ENCODE data around the gene HNRNPM.

HNRNPM gene

DNA sequence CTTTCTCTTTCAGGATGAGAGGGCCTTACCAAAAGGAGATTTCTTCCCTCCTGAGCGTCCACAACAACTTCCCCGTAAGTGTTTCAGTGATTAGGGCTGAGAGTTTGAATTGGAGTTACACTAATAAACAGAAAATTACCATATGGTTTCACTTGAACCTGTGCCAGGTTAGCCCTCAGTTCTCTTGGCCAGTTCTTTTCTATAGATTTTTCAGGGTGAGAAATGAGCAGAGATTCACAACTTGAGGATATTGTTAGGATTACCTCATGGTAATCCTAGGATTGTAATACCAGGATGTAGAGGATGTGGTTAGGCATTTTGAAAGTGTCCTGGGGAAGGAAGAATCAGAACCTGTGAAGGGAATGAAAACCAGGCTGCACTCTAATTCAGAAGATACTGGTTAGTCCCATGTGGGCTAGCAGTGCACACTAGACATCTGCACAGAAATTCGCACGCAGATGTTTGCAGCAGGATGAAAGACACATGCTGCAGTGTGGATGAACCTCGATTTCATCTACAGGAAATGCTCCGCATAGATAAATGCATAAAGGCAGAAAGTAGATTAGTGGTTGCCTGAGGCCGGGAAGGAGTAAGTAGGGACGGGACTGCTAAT is 24.1 kb downstream of the HNRNPM start:
- TF ChIP-seq, protein P1, sequence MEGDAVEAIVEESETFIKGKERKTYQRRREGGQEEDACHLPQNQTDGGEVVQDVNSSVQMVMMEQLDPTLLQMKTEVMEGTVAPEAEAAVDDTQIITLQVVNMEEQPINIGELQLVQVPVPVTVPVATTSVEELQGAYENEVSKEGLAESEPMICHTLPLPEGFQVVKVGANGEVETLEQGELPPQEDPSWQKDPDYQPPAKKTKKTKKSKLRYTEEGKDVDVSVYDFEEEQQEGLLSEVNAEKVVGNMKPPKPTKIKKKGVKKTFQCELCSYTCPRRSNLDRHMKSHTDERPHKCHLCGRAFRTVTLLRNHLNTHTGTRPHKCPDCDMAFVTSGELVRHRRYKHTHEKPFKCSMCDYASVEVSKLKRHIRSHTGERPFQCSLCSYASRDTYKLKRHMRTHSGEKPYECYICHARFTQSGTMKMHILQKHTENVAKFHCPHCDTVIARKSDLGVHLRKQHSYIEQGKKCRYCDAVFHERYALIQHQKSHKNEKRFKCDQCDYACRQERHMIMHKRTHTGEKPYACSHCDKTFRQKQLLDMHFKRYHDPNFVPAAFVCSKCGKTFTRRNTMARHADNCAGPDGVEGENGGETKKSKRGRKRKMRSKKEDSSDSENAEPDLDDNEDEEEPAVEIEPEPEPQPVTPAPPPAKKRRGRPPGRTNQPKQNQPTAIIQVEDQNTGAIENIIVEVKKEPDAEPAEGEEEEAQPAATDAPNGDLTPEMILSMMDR (IDR thresholded peaks at IDR 0.05; ENCODE audit: low read depth, low read length, missing control alignments) = no peak

DNA sequence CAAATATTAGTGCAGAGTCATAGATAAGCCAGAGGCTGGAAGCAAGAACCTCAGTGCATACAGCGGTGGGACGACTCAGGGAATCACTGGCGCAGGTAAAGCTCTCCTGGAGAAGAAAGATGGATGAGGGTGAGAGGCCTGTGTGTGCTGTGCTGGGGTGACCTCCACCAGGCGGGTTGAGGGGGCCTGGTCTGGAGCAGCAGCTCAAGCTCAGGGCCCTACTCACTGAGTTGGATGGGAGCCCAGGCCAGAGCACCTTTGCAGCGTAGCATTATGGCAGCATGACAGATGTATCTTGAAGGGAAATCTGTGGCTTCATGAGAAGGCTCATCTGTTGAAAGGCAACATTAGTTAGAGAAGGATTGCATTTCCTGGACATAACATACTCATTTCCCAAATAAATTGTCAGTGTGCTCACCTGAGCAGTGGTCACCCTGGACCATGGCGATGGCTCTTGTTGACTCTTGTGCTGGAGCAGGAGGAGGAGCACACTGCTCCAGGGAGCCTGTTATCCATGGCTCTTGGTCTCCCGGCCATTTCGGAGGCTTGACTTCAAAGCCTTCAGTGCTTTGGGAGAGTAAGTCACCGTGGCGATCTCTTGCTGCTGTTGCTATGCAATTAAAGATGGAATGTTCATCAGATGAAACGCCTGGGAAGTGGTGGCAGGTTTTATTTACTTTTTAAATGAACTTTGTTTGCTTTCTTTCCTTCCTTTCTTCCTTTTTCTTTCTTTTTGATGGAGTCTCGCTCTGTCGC is 25.0 kb downstream of the HNRNPM start:
- H3K4me3 ChIP-seq (ENCODE audit: low read depth, low read length) = no peak overlapping the region
- no peak for DNase-seq (ENCODE audit: low read depth)
- TF ChIP-seq, protein P1 (IDR thresholded peaks at IDR 0.05; ENCODE audit: low read depth, low read length, missing control alignments) = no peak

More for the DNA sequence above, 24.1 kb downstream of the HNRNPM start:
- DNase-seq (ENCODE audit: low read depth) = no peak
- H3K4me3 ChIP-seq (ENCODE audit: low read depth, low read length) = no peak overlapping the region

DNA sequence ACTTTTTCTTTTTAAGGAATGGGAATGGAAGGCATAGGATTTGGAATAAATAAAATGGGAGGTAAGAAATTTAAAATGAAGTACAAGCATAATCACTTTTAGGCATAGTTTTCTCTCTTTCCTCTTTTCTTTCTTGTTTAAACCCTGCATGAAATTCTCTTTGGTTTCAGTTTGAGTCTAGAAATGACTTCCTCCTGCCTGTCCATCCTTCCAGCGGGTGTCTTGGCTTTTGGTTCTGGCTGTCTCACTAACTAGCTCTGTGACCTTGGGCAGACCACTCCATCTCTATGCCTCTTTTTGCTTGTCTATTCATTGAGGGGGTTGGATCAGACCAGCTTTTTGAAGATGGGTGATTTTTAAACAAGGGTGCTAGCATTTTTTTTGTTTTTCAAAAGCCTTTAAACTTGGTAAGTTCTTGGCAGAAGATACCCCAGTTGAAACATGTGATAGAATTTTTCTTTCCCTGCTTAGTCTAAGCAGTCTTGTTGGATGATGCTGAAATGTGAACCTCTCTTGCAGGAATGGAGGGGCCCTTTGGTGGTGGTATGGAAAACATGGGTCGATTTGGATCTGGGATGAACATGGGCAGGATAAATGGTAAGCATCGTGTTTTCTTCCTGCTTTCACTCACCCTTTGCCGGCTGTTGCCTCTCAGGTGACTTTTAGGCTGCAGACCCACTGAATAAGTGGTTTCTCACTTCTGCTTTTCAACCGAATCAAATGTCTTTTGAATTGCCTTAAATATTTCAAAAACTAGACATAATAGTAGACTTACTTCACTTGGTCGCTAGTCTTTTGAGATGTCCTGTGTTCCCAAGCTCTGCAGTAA is 29.1 kb downstream of the HNRNPM start:
- DNase-seq (ENCODE audit: low read depth) = peak; percentile 40
- TF ChIP-seq, protein P1 (IDR thresholded peaks at IDR 0.05; ENCODE audit: low read depth, low read length, missing control alignments) = no peak
- no peak overlapping the region for H3K4me3 ChIP-seq (ENCODE audit: low read depth, low read length)

DNA sequence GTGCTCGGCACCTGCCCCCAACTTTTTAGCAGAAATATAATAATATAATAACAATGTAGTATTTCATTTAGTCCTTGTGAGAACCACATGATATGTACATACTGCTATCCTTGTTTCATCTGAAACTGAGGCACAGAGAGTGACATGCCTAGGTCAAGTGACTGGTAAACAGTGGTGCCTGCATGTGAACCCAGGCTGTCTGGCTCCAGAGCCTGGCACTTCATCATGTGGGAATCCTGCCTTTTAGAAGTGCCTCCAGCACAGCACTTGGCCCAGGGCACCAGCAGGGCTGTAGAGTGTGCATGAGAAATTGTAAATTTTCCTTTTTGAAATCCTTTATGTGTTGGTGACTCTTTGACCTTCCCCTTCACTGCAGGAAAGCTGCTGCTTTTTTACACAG is 30.2 kb downstream of the HNRNPM start:
- no peak for DNase-seq (ENCODE audit: low read depth)
- TF ChIP-seq, protein P1 (IDR thresholded peaks at IDR 0.05; ENCODE audit: low read depth, low read length, missing control alignments) = no peak
- H3K4me3 ChIP-seq (ENCODE audit: low read depth, low read length) = no peak overlapping the region

DNA sequence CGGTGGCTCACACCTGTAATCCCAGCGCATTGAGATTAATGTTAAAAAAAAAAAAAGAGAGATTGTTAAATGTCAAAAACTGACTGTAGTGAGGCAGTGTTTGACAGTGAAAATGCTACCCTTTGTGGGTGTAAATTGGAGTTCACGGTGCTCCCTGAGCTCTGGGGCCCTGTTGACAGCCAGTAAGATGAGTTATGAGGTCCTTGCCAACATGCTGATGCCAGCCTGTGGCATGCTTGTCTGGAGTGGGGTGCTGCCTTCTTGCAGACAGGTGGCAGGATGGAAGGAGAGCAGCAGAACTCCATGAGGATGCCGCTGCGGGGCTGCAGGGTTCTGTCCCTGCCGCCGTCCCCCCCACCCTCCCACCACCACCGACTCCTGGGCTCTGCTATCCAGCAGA is 31.7 kb downstream of the HNRNPM start:
- no peak overlapping the region for H3K4me3 ChIP-seq (ENCODE audit: low read depth, low read length)
- no peak for DNase-seq (ENCODE audit: low read depth)
- TF ChIP-seq, protein P1 (IDR thresholded peaks at IDR 0.05; ENCODE audit: low read depth, low read length, missing control alignments) = no peak

DNA sequence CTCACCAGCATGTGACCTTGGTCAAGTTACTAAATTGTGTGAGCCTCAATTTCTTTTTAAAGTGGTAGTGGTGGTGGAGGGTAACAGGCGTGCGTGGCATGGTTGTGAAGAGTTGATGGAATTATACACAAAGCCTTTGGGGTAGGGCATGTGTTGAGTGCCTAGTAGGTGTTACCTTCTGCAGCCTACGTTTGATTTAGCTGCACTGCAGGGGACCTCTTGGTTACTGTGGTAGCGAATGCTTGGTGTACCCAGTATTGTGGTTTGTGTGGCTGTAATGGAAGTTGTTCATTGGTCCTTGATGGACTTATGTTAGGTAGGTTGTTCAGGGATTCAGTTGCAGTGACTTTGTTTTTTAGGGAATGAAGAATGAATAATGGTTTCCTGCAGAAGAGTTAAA is 33.1 kb downstream of the HNRNPM start:
- TF ChIP-seq, protein P1 (IDR thresholded peaks at IDR 0.05; ENCODE audit: low read depth, low read length, missing control alignments) = no peak
- no peak overlapping the region for H3K4me3 ChIP-seq (ENCODE audit: low read depth, low read length)
- DNase-seq (ENCODE audit: low read depth) = no peak
